Stimulated activated naive CD8-positive, alpha-beta T cell treated with anti-CD3 and anti-CD28 coated beads, Interleukin-15, Interleukin-2, amounts not matched to agents 100 U/mL and 50 U/mL, for 24 hours (primary cell): ENCODE data around the gene DEPDC1B.
"Not testable (repeated sequence)": the region's sequence is repeated elsewhere in the genome, so short reads cannot be mapped to it uniquely, and the experiment has no call there.

ENCODE experiments used
- ATAC-seq: fragments of 150-1000 bp; cut with Tn5 transposase; one replicate; pipeline ENCODE4 v1.10.0; 2021
- DNase-seq: peaks from one replicate; pipeline ENCODE4 v3.0.0; 2021

DEPDC1B gene

GRCh38 chr5:60699609-60700415, at the start of gene DEPDC1B:
DEPDC1B (minus strand) TSS chr5:60700166; CDS start chr5:60700093, 73 bp downstream.
- ATAC-seq (peak; percentile 98), DNase-seq (peak; percentile 91)

GRCh38 chr5:60744682-60745081, 44.7 kb upstream of the DEPDC1B start:
- ATAC-seq (no peak), DNase-seq (no peak)

- DNase-seq (no peak), ATAC-seq (no peak)
These were observed 43.7 kb upstream of the DEPDC1B start for GRCh38 chr5:60743511-60744314.

GRCh38 chr5:60740322-60740721, 40.4 kb upstream of the DEPDC1B start:
- no peak for DNase-seq
- no peak for ATAC-seq

GRCh38 chr5:60738933-60739332, 39.0 kb upstream of the DEPDC1B start:
- no peak for DNase-seq

GRCh38 chr5:60738461-60738860, 38.5 kb upstream of the DEPDC1B start:
- no peak for DNase-seq
- ATAC-seq: no peak

More at GRCh38 chr5:60738933-60739332, 39.0 kb upstream of the DEPDC1B start:
- no peak for ATAC-seq

GRCh38 chr5:60730858-60731257, 30.9 kb upstream of the DEPDC1B start:
- not testable (repeated sequence) for ATAC-seq, DNase-seq

GRCh38 chr5:60727033-60727679, 27.2 kb upstream of the DEPDC1B start:
- no peak for DNase-seq
- ATAC-seq: no peak

GRCh38 chr5:60724126-60724525, 24.2 kb upstream of the DEPDC1B start:
- DNase-seq: no peak
- ATAC-seq: no peak

GRCh38 chr5:60722416-60722815, 22.4 kb upstream of the DEPDC1B start:
- ATAC-seq: no peak

GRCh38 chr5:60719329-60719728, 19.4 kb upstream of the DEPDC1B start:
- no peak for DNase-seq
- no peak for ATAC-seq

More at GRCh38 chr5:60722416-60722815, 22.4 kb upstream of the DEPDC1B start:
- no peak for DNase-seq

GRCh38 chr5:60718166-60718892, 18.4 kb upstream of the DEPDC1B start:
- no peak for DNase-seq
- ATAC-seq: no peak

- not testable (repeated sequence) for DNase-seq, ATAC-seq
These were observed 15.4 kb upstream of the DEPDC1B start for GRCh38 chr5:60715201-60715928.

GRCh38 chr5:60712950-60713349, 13.0 kb upstream of the DEPDC1B start:
- no peak for DNase-seq
- no peak for ATAC-seq

- ATAC-seq, DNase-seq: not testable (repeated sequence)
These were observed 11.9 kb upstream of the DEPDC1B start for GRCh38 chr5:60711892-60712291.

- DNase-seq (no peak), ATAC-seq (no peak)
These were observed 10.4 kb upstream of the DEPDC1B start for GRCh38 chr5:60710362-60710761.

GRCh38 chr5:60705144-60705543, 5.2 kb upstream of the DEPDC1B start:
- ATAC-seq (no peak), DNase-seq (no peak)

GRCh38 chr5:60703944-60704343, 4.0 kb upstream of the DEPDC1B start:
- DNase-seq: no peak
- no peak for ATAC-seq

- DNase-seq: no peak
- ATAC-seq: no peak
These were observed 1.5 kb upstream of the DEPDC1B start for GRCh38 chr5:60701321-60701968.

GRCh38 chr5:60700416-60700757, 421 bp upstream of the DEPDC1B start:
- DNase-seq (no peak), ATAC-seq (no peak)

- no peak for ATAC-seq
- DNase-seq: no peak
These were observed 718 bp downstream of the DEPDC1B start for GRCh38 chr5:60699288-60699608.
